UCSD-AML1 (cell line): ENCODE data around the gene CXCL9.
"Not testable (repeated sequence)": the region's sequence is repeated elsewhere in the genome, so short reads cannot be mapped to it uniquely, and the experiment has no call there.

ENCODE experiments used
- DNase-seq: peaks from one replicate; lab custom pipeline; 2025; ENCODE audit not compliant: unreplicated experiment; lab: John Stamatoyannopoulos, UW

CXCL9 gene

DNA sequence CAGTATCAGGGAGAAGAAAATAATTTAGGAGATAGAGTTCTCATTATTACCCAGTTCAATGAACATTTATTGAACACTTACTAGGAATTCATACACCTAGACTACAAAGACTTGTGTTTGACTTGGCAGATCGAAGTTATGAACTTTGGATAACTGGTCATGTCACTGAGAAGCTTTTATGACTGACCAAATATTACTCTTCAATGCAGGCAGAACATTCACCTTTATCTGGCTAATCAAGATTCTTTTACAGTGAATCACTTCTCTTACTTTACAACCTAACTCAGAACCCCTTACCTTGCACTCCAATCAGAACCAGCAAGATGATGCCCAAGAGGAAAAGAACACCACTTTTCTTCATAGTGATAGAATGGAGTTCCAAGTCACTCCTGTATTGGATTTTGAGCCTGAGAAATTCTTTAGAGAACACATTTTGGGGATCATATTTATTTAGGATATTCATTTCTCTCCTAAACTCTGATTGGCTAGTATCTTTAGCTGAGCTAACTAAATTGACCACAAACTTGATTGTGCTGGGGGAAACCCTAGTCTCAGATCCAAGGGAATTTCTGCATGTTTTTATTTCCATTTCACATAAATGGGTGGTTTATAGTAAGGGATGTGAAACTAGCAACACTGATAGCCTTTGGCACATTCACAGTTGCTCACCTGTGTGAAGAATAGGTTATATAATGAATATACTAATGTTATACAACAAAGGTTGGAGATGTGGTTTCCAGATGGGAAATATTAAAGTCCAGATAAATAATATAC is at the start of gene CXCL9:
TSS of gene CXCL9 (minus strand) at position 421 of the 774 bp plus-strand sequence. CDS start at position 361, 60 bp downstream.
- no peak for DNase-seq

DNA sequence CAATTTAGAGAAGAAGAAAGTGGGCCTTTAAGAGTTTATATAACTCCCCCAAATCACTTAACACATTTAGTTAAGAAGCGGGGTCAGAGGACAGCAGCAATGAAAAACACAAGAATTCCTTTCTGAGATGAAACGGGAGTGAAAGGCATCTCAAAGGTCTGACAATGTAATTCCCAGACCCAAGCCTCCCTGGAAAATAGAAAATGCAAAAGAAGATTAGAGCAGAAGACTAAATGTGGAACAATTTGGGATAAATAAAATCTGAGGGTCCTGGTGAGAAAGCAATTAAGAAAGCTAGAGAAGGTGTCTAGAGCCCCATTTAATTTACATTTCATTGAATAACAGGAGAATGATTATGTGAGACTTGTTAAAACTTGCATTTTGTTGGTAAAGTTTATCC is 48.1 kb upstream of the CXCL9 start:
- no peak for DNase-seq

DNA sequence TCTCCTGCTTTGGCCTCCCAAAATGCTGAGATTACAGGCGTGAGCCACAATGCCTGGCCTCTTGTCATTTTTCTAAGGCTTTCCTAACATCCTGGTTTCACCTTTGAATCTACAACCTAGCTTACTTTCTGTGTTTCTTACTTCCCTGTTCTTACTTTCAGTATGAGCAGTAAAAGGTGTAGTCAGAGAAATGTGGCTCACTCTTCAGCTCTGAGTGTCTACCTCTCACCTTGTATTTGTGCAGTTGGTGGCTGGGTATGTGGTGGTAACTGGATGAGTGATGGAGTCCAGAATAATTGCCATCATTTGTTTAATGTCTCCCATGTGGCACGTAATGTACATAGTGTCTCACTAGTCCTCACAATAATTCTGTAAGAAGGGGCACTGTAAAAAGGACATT is 47.7 kb upstream of the CXCL9 start:
- no peak for DNase-seq

DNA sequence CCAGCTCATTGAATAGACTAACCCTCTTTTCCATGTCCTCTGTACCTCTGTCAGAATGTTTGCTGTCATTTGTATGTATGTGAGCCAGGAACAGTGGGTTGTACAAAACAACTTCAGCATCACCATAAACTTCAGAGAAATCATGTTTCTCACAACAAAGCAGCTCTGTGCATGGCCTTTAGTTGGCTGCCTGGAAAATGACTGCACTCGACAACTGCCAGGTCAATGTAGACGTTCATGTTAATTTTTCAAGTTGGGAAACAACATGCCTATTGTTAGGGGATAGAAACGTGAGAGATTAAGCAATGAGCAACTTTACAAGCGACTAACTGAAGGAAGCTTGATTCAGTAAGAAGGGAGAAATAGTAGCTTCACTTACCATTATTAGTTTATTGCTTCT is 46.4 kb upstream of the CXCL9 start:
- DNase-seq: no peak

DNA sequence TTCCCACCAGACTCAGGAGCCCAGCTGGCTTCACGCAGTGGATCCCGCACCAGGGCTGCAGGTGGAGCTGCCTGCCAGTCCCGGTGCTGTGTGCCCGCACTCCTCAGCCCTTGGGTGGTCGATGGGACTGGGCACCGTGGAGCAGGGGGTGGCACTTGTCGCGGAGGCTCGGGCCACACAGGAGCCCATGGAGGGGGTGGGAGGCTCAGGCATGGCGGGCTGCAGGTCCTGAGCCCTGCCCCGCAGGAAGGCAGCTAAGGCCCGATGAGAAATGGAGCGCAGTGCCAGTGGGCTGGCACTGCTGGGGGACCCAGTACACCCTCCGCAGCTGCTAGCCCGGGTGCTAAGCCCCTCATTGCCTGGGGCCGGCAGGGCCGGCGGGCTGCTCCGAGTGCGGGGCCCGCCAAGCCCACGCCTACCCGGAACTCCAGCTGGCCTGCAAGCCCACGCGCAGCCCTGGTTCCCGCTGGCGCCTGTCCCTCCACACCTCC is 43.3 kb upstream of the CXCL9 start:
- not testable (repeated sequence) for DNase-seq

DNA sequence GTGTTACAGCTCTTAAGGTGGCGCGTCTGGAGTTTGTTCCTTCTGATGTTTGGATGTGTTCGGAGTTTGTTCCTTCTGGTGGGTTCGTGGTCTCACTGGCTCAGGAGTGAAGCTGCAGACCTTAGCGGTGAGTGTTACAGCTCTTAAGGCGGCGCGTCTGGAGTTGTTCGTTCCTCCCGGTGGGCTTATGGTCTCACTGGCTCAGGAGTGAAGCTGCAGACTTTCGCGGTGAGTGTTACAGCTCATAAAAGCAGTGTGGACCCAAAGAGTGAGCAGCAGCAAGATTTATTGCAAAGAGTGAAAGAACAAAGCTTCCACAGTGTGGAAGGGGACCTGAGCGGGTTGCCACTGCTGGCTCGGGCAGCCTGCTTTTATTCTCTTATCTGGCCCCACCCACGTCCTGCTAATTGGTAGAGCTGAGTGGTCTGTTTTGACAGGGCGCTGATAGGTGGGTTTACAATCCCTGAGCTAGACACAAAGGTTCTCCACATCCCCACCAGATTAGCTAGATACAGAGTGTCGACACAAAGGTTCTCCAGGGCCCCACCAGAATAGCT is 42.6 kb upstream of the CXCL9 start:
- DNase-seq: not testable (repeated sequence)

DNA sequence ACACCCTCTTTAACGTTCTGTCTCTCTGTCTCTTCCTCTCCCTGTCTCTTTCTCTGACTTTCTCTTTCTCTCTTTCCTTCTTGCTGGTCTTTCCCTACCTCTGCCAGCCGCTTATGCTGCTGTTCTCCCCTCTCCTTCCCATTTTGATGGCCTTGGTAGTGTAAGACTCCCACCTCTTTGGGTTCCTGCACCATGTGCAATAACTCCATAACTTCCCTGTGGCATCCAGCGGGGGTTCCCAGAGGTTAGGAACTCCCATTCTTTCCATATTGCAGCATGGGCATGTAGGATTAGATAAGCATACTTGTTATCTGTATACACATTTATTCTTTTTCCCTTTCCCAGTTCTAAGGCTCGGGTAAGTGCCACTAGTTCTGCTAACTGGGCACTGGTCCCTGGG is 37.4 kb upstream of the CXCL9 start:
- not testable (repeated sequence) for DNase-seq

DNA sequence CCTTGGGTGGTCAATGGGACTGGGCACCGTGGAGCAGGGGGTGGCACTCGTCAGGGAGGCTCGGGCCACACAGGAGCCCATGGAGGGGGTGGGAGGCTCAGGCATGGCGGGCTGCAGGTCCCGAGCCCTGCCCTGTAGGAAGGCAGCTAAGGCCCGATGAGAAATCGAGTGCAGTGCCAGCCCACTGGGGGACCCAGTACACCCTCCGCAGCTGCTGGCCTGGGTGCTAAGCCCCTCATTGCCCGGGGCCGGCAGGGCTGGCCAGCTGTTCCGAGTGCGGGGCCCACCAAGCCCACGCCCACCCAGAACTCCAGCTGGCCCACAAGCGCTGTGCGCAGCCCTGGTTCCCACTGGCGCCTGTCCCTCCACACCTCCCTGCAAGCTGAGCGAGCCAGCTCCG is 36.0 kb upstream of the CXCL9 start:
- not testable (repeated sequence) for DNase-seq

DNA sequence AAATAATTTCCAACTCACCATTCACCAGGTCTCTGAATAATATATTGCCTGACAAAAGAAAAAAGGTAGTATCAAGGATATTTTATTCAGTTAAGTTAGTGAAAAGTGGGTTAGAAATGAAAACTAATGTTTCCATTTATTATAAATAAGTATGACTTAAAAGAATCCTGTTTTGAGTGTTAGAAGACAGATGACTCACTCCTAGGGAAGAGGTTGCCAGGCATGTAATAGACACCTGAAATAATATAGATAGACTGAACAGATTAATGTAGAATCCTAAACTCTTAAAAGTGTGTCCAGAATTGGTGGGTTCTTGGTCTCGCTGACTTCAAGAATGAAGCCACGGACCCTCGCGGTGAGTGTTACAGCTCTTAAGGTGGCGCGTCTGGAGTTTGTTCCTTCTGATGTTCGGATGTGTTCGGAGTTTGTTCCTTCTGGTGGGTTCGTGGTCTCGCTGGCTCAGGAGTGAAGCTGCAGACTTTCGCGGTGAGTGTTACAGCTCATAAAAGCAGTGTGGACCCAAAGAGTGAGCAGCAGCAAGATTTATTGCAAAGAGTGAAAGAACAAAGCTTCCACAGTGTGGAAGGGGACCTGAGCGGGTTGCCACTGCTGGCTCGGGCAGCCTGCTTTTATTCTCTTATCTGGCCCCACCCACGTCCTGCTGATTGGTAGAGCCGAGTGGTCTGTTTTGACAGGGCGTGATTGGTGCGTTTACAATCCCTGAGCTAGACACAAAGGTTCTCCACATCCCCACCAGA is 35.1 kb upstream of the CXCL9 start:
- DNase-seq: not testable (repeated sequence)

DNA sequence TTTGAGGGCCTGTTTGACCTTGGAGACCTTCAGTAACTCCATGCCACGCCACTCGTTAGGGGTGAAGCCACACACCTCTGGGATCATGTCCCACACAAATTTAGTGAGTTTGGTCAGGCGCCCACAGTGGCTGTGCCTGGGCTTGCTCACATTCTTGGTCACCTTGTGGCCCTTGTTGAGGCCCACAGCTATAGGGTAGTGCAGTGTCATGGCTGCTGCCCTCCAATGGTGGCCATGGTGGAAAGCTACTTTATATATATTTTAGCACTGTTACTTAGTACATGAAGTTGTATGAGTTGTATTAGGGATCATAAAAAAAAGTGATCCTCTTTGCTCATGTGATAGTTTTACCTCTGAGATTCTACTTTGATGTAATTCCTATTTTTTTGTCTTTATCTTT is 29.5 kb upstream of the CXCL9 start:
- DNase-seq: no peak

DNA sequence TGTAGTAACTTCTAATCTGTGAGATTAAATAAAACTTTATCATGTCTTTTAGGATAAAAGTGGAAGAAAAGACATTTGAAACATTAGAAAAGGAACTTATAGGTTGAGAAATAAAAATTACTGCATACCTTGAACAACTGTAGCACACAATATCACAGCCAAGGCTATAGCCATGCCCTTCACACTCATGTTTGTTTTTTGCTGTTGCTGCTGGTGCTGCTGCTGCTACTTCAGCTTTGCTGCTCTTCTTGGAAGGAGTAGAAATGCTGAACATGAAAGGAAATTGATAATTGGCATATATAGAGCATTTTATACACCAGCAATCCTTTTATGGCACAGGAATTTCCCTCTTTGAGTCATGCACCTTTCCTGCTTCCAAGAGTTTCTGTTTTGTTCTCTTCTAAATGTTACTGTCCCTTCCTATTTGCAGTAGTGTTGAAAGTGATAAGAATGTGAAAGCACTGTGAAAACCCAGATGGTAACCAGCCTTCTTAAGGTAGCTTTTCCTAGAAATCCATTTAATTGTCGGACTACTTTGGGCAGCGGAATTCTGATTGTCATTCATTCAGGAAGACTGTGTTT is 28.6 kb upstream of the CXCL9 start, which contains the start of gene CXCL11:
TSS of gene CXCL11 (minus strand) at position 272 of the 582 bp plus-strand sequence. CDS start at position 189, 83 bp downstream.
- DNase-seq: no peak

DNA sequence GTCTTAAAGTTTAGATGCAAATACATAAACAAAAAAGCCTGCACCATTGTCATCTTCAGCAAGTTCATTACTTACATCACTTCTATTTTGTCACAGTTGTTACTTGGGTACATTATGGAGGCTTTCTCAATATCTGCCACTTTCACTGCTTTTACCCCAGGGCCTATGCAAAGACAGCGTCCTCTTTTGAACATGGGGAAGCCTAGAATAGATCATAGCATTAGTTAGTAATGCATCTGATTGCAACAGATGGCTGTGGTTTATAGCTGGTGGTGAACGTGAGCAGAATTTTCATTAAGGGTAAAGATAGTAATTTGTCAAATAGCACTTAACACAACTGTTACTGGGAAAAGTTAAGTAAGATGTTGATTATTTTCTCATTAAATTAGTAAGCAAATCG is 27.8 kb upstream of the CXCL9 start:
- no peak for DNase-seq

DNA sequence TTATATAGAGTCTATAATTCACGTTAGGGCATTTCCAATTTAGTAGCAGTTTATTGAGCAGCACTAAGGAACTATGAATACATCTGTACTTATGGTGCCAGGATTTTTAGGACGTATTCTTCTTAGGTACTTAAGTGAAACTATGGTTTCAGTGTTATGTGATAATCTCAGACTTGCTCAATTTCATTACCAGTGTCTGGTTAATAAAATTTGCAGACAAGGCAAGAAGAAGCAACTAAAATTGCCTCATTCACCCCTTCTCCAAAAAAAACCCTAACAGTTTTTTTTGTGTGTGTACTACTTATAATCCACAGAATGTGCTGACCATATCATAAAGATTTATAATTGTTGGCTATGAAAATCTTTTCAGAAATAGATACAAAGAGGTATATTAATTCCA is 22.0 kb upstream of the CXCL9 start:
- no peak for DNase-seq

DNA sequence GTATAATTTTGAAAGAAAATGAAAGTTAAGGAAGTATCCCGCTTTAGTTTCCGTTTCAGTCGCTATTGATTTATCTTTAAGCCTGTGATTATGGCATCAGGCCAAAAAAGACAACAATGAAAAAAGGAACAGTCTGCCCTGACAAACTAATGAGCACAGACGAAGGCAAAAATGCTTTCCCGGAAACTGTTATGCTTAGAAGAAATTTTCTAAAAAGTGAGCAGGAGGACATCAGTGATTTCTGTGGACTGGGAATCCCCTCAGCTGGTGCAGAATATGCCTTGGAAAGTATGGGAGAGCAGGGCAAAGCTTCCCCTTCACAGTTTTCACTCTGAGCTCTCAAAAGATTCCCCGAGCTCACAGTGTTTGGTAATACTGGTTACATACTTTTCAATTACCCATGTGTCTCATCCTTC is 21.0 kb upstream of the CXCL9 start:
- no peak for DNase-seq

DNA sequence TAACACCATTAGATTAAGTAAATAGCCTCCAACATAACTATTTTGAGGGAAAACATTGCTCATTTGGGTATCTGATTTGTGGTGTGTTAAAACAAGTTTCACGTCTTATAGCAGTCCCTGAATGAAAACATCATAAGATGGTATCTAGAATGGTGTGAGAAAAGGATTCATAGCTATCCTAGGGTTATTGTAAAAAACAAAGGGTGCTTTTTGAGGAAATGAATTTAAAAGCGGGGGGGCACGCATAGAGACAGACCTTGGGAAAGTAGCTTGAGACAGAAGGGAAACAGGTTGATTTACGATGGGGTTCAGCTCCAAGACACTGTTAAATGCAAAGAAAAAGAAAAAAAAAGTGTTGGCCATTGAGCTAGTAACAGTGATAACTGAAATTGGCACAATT is 16.8 kb upstream of the CXCL9 start:
- DNase-seq: no peak

DNA sequence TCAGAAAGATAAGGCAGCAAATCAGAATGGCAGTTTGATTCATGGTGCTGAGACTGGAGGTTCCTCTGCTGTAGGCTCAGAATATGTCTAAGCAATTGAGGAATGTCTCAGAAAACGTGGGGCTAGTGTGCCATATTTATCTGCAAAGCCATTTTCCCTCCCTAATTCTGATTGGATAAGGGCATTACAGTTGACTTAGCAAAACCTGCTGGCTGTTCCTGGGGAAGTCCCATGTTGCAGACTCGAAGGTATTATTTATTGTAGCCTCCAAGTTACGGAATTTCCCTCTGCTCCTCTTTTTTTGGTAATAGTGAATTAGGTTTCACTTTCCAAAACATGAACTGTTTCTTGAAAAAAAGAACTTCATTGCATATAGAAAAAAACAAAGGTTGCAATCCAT is 16.1 kb upstream of the CXCL9 start, which contains the start of gene CXCL10:
TSS of gene CXCL10 (minus strand) at position 109 of the 400 bp plus-strand sequence. CDS start at position 43, 66 bp downstream.
- DNase-seq: no peak

DNA sequence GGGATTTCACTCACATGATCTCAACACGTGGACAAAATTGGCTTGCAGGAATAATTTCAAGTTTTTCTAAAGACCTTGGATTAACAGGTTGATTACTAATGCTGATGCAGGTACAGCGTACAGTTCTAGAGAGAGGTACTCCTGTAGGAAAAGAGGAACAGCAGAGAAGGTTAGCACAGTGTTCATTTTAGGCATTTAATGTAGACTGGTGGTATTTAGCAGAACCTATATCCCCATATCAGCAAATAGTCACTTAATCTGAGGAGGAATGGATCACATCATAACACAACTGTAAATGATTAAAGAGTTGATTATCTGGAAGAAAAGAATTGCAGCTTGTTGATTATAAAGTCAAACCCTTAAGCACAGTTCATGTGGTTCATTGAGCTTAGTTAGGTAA is 15.4 kb upstream of the CXCL9 start:
- no peak for DNase-seq

DNA sequence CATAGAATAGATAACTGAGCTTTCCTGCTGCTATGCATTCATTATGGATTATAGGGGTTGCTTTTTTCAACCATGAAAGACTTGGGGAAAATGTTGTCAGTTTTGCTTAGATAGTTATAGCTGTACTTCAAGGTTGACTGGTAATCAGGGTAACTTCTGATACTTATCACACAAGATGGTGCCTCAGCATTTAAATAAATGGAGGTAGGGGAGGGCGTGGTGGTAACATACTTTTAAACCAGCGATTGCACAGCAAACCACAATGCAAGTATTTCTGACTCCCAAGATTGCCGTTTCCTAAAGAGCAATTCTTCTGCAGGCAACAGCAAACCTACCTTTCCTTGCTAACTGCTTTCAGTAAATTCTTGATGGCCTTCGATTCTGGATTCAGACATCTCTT is 14.7 kb upstream of the CXCL9 start:
- DNase-seq: no peak

DNA sequence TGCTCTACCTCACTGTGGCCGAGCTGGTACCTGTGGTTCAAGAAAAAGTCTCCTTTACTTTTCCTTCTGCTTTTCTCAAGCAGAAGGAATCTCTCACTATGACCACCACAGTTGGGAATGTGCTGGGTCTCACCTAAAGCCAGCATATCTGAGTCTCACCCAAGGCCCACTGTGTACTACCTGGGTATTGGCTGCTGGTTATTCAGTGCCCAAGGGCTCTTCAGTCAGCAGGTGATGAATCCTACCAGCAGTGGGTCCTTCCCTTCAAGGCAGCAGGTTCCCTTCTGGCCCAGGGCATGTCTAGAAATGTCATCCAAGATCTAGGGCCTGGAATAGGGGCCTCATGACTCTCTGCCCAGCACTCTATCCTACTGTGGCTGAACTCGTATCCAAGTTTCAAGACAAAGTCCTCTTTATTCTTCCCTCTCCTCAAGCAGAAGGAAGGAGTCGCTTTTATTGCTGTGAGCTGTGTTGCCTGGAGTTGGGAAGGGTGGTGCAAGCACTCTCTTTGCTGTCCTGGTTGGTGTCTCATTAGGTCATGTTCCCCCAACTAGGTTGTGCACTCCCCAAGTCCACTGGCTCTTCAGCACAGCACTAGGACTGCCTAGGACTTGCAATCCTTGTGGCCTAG is 9.9 kb upstream of the CXCL9 start:
- DNase-seq: no peak

DNA sequence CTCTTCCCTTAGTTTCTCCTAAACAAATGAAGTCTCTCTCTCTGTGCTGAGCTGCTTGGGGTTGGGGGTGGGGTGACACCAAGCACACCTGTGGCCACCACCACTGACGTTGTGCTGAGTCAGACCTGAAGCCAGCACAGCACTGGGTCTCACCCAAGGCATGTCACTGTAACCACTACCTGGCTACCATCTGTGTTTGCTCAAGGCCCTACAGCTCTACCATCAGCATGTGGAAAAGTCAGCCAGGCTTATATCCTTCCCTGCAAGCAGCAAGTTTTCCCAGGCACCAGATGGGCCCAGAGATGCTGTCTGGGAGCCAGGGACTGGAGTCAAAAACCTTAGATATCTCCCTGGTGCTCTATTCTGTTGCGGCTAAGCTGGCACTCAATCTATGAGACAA is 9.1 kb upstream of the CXCL9 start:
- no peak for DNase-seq

DNA sequence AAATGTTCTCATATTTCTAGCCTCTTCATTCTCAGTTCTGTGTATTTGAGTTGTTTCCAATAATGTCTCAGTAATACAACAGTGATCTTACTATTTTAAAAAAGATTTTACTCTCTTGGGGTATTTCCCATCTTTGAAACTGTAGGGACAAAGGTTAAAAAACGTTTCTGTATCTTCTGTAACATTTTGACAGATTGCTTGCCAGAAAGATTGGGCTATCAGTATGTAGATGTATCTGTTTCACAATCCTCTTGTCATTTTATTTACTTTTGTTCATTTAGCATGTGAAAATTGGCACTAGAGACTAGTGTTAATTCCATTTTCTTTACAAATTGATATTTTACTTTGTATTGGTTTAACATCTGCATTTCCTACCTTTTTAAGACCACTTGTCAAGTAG is 6.2 kb upstream of the CXCL9 start:
- no peak for DNase-seq
